ENCODE measurements around the gene CERS2. TPM values are rescaled to one million over a fixed set of nuclear protein-coding genes. Genes with fewer than 3 reads are reported as not detected.
A peak's percentile ranks its signal among the peaks of the same experiment; 100 is the strongest.

The CERS2 gene
- total and polyA plus RNA-seq, 2 of the 13 experiments (the other 11 are each of a cell fraction or from before 2014, with no cell fraction given), result 269 to 298 TPM

DNA sequence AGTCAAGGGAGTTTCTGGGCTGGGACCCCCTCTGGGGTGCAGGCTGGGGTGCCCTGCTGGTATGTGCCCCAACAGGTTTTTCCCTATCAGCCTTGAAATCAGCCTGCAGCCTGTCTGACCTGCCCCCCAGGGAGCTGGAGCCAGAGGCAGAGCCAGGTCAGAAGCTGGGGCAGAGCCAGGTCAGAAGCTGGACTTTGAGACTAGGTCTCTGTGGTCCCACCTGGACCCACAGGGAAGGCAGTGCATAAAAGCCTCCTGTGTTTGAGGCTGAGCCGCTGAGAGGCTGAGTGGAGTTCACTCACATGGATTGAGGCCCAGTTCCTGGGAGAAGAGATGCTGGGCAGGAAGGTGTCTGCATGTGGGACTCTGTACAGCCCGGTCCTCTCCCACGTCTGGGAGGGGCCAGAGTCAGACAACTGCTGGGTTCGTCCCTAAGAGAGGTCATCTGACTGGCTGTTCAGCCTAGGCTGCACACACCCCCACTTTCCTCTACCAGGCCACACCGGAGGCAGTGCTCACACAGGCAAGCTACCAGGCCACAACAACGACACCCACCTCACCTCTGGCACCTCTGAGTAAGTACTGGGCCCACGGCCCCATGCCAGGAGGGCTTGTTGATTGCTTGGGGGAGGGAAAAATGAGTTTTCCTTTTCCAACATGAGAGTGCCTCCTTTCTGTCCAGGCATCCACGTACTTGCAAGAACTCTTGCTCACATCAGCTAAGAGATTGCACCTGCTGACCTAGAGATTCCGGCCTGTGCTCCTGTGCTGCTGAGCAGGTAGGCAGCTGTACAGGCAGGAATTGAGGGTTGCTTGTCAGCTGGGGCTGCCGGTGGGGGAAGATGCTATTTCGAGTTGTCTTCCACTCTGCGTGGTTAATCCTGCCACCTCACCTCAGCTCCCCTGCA is 7.4 kb upstream of the CERS2 start, which contains the start of gene ANXA9 (continued):
- TF ChIP-seq ZNF121 (CRISPR knock-in tag; IDR thresholded peaks at IDR 0.05) (0 out of 2 replicates have a peak, but pooled peaks have one; percentile 3), STAG1 (CRISPR knock-in tag; IDR thresholded peaks at IDR 0.05) (no peak), ZNF563 (CRISPR knock-in tag; IDR thresholded peaks at IDR 0.05) (0 out of 2 replicates have a peak, but pooled peaks have one; percentile 63), ZSCAN29 (CRISPR knock-in tag; conservative IDR thresholded peaks at IDR 0.05) (peak; percentile 72; the same call in 1 of the 2 replicates), IRF2 (CRISPR knock-in tag; IDR thresholded peaks at IDR 0.05) (peak; percentile 56; the same call in 1 of the 2 replicates), YEATS2 (CRISPR knock-in tag; IDR thresholded peaks at IDR 0.05; ENCODE audit: borderline replicate concordance) (peak; percentile 33; the same call in 1 of the 2 replicates), SYNCRIP (IDR thresholded peaks at IDR 0.05; ENCODE audit: insufficient read depth, low read depth, low read length) (no peak), ZNF788 (CRISPR knock-in tag; IDR thresholded peaks at IDR 0.05; ENCODE audit: borderline replicate concordance) (peak; percentile 65; the same call in 1 of the 2 replicates), DPF2 (CRISPR knock-in tag; IDR thresholded peaks at IDR 0.05; ENCODE audit: borderline replicate concordance, low read depth) (0 out of 2 replicates have a peak, but pooled peaks have one; percentile 9), ZFP36L2 (CRISPR knock-in tag; IDR thresholded peaks at IDR 0.05) (no peak), ZNF605 (CRISPR knock-in tag; IDR thresholded peaks at IDR 0.05) (peak; percentile 91), ZNF430 (CRISPR knock-in tag; IDR thresholded peaks at IDR 0.05) (no peak), ARNTL (CRISPR knock-in tag; IDR thresholded peaks at IDR 0.05) (peak; percentile 66; the same call in 1 of the 2 replicates), KLF11 (CRISPR knock-in tag; IDR thresholded peaks at IDR 0.05) (0 out of 2 replicates have a peak, but pooled peaks have one; percentile 37), EP300 (IDR thresholded peaks at IDR 0.05; ENCODE audit: low read depth in 2 of 2, low read length in 2 of 2) (peak in 1 of 2 experiments; percentile 53; a peak in 1 of 4 replicates), EP300 (CRISPR knock-in tag; IDR thresholded peaks at IDR 0.05; ENCODE audit: borderline replicate concordance) (peak; percentile 25; the same call in 1 of the 2 replicates), PHF20 (CRISPR knock-in tag; IDR thresholded peaks at IDR 0.05) (peak; percentile 71), ZNF737 (CRISPR knock-in tag; IDR thresholded peaks at IDR 0.05; ENCODE audit: borderline replicate concordance) (0 out of 2 replicates have a peak, but pooled peaks have one; percentile 60)
- TF ChIP-seq, protein P1, sequence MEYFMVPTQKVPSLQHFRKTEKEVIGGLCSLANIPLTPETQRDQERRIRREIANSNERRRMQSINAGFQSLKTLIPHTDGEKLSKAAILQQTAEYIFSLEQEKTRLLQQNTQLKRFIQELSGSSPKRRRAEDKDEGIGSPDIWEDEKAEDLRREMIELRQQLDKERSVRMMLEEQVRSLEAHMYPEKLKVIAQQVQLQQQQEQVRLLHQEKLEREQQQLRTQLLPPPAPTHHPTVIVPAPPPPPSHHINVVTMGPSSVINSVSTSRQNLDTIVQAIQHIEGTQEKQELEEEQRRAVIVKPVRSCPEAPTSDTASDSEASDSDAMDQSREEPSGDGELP (IDR thresholded peaks at IDR 0.05; ENCODE audit: borderline replicate concordance, low read depth), result peak; percentile 72; the same call in 1 of the 2 replicates
- TF ChIP-seq, protein P2, sequence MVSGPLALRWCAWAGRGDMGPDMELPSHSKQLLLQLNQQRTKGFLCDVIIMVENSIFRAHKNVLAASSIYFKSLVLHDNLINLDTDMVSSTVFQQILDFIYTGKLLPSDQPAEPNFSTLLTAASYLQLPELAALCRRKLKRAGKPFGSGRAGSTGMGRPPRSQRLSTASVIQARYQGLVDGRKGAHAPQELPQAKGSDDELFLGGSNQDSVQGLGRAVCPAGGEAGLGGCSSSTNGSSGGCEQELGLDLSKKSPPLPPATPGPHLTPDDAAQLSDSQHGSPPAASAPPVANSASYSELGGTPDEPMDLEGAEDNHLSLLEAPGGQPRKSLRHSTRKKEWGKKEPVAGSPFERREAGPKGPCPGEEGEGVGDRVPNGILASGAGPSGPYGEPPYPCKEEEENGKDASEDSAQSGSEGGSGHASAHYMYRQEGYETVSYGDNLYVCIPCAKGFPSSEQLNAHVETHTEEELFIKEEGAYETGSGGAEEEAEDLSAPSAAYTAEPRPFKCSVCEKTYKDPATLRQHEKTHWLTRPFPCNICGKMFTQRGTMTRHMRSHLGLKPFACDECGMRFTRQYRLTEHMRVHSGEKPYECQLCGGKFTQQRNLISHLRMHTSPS (CRISPR knock-in tag; IDR thresholded peaks at IDR 0.05; ENCODE audit: low read depth), result peak; percentile 40; the same call in 1 of the 2 replicates
- TF ChIP-seq, protein P3, sequence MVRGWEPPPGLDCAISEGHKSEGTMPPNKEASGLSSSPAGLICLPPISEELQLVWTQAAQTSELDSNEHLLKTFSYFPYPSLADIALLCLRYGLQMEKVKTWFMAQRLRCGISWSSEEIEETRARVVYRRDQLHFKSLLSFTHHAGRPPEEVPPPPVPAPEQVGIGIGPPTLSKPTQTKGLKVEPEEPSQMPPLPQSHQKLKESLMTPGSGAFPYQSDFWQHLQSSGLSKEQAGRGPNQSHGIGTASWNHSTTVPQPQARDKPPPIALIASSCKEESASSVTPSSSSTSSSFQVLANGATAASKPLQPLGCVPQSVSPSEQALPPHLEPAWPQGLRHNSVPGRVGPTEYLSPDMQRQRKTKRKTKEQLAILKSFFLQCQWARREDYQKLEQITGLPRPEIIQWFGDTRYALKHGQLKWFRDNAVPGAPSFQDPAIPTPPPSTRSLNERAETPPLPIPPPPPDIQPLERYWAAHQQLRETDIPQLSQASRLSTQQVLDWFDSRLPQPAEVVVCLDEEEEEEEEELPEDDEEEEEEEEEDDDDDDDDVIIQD (CRISPR knock-in tag; IDR thresholded peaks at IDR 0.05; ENCODE audit: low read depth), result peak; percentile 35; the same call in 1 of the 2 replicates
- TF ChIP-seq, protein P4, sequence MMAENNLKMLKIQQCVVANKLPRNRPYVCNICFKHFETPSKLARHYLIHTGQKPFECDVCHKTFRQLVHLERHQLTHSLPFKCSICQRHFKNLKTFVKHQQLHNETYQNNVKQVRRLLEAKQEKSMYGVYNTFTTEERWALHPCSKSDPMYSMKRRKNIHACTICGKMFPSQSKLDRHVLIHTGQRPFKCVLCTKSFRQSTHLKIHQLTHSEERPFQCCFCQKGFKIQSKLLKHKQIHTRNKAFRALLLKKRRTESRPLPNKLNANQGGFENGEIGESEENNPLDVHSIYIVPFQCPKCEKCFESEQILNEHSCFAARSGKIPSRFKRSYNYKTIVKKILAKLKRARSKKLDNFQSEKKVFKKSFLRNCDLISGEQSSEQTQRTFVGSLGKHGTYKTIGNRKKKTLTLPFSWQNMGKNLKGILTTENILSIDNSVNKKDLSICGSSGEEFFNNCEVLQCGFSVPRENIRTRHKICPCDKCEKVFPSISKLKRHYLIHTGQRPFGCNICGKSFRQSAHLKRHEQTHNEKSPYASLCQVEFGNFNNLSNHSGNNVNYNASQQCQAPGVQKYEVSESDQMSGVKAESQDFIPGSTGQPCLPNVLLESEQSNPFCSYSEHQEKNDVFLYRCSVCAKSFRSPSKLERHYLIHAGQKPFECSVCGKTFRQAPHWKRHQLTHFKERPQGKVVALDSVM (CRISPR knock-in tag; IDR thresholded peaks at IDR 0.05), result peak; percentile 99
